ENCODE results near the gene SLC6A12.

SLC6A12 gene

DNA sequence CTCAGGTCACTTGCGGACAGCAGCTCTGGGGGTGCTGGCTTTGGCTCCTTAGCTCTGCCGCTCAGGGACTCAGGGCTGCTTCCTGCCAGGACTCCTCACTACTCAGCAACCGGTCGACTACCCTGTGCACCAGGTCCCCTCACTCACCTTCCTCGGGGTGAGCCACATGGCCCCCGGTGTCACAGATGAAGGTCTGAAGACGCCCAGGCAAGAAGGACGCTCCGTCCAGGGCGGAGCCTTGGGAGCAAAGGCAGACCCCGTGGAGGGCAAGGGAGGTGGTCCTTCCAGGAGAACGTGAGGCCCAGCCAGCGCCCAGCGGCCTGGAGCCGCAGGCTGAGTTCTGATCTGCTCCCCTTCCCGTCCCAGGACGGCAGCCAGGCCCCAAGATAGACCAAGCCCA is 32.0 kb downstream of the SLC6A12 start:
- TF ChIP-seq, protein P1, sequence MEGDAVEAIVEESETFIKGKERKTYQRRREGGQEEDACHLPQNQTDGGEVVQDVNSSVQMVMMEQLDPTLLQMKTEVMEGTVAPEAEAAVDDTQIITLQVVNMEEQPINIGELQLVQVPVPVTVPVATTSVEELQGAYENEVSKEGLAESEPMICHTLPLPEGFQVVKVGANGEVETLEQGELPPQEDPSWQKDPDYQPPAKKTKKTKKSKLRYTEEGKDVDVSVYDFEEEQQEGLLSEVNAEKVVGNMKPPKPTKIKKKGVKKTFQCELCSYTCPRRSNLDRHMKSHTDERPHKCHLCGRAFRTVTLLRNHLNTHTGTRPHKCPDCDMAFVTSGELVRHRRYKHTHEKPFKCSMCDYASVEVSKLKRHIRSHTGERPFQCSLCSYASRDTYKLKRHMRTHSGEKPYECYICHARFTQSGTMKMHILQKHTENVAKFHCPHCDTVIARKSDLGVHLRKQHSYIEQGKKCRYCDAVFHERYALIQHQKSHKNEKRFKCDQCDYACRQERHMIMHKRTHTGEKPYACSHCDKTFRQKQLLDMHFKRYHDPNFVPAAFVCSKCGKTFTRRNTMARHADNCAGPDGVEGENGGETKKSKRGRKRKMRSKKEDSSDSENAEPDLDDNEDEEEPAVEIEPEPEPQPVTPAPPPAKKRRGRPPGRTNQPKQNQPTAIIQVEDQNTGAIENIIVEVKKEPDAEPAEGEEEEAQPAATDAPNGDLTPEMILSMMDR (IDR thresholded peaks at IDR 0.05; ENCODE audit: low read length, missing control alignments): no peak
- H3K4me3 ChIP-seq (replicated peaks; ENCODE audit: low read depth, low read length): no peak overlapping the region
- DNase-seq (ENCODE audit: low read depth): no peak

GRCh38 chr12:180445-180844 is 33.5 kb downstream of the SLC6A12 start:
- no peak for DNase-seq (ENCODE audit: low read depth)
- TF ChIP-seq, protein P1 (IDR thresholded peaks at IDR 0.05; ENCODE audit: low read length, missing control alignments): no peak
- H3K4me3 ChIP-seq (replicated peaks; ENCODE audit: low read depth, low read length): no peak overlapping the region

GRCh38 chr12:179885-180284 is 34.1 kb downstream of the SLC6A12 start:
- no peak overlapping the region for H3K4me3 ChIP-seq (replicated peaks; ENCODE audit: low read depth, low read length)
- DNase-seq (ENCODE audit: low read depth): no peak
- TF ChIP-seq, protein P1 (IDR thresholded peaks at IDR 0.05; ENCODE audit: low read length, missing control alignments): no peak

GRCh38 chr12:179131-179884 is 34.6 kb downstream of the SLC6A12 start:
- no peak overlapping the region for H3K4me3 ChIP-seq (replicated peaks; ENCODE audit: low read depth, low read length)
- no peak for DNase-seq (ENCODE audit: low read depth)
- TF ChIP-seq, protein P1 (IDR thresholded peaks at IDR 0.05; ENCODE audit: low read length, missing control alignments): no peak

DNA sequence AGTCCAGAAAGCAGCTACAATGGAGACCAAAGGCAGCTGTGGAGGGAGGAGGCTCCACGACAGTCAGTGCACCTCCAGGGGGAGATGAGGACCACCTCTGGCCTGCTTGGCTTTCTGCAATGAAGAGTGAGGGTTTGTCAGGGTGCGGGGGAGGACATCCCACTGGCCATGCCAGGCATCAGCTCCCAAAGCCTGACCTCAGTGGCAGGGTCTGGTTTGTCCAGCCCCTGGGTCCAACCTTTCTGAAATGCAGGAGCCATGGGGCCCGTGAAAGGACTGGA is 35.2 kb downstream of the SLC6A12 start:
- no peak for DNase-seq (ENCODE audit: low read depth)
- TF ChIP-seq, protein P1 (IDR thresholded peaks at IDR 0.05; ENCODE audit: low read length, missing control alignments): no peak
- no peak overlapping the region for H3K4me3 ChIP-seq (replicated peaks; ENCODE audit: low read depth, low read length)

DNA sequence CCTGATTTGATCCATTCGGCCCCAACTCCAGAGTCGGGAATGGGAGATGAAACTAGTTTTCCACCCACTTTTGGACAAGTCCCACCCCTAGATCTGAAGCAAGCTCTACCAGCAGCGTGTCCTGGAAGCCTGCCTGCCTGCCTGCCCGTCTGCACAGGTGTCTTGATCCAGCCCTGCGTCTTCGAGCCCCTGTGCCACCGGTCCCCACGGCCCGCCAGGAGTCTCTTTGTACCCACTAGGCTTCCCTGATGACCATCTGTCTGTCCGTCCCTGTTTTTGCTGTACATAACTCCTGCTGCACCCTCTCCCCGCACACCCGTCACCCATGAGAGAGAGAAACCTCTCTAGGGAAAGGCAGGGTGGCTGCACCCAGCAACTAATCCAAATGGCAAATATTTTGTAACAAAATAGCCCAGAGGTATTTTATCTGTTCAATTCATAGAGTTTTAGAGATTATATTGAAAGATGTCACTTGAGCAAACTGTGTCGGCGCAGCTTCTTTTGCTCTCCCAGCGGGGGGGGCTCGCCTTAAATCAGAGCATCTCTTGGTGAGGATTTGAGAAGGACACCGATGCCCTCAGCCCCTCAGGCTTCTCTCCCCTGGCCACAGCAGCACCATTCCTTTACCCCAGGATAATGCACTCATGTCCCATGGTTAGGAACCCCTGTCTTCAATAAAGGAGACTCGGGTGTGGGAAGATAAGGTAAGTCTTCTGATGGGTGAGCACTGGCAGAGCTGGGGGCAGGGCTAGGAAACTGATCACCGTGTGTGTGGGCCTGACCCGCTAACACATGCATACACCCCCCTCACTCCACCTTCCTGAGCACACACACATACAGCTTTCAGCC is 35.8 kb downstream of the SLC6A12 start:
- no peak for DNase-seq (ENCODE audit: low read depth)
- no peak overlapping the region for H3K4me3 ChIP-seq (replicated peaks; ENCODE audit: low read depth, low read length)
- TF ChIP-seq, protein P1 (IDR thresholded peaks at IDR 0.05; ENCODE audit: low read length, missing control alignments): no peak
